Common myeloid progenitor, CD34-positive (primary cell): ENCODE results near the gene RACK1.

Experiments used
- CTCF ChIA-PET: fragments of 350-600 bp; sonication (Branson Sonifier 250); formaldehyde crosslinking; loops from one replicate; lab custom pipeline; 2021; ENCODE audit warnings: antibody characterized with exemption; lab: Charles Lee
- POLR2A ChIA-PET: fragments of 350-600 bp; sonication (Branson Sonifier 250); formaldehyde crosslinking; loops from one replicate; lab custom pipeline; 2021; ENCODE audit warnings: antibody characterized with exemption; lab: Charles Lee
- DNase-seq, 3 donors: peaks; one replicate each; pipeline versions ENCODE4 v3.0.0 to v3.0.0-alpha.2; 2013
- H3K27ac ChIP-seq, 2 experiments: 1 replicate in 1 of 2; 2 replicates in 1 of 2; pipeline ENCODE4 v1.7.0; 2013; ENCODE audit warnings: inconsistent platforms in 2 of 2, low read length in 2 of 2, mild to moderate bottlenecking in 2 of 2, low read depth in 1 of 2, moderate library complexity in 1 of 2; ENCODE audit not compliant: severe bottlenecking in 2 of 2, insufficient read depth in 1 of 2, poor library complexity in 1 of 2
- H3K27me3 ChIP-seq, 5 experiments: replicated peaks in 2 of 5; 1 replicate in 3 of 5; 2 replicates in 2 of 5; pipeline versions ENCODE4 v1.6.1 to v1.7.0; 2013; ENCODE audit warnings: low read length in 4 of 5, mild to moderate bottlenecking in 2 of 5, moderate library complexity in 2 of 5, inconsistent platforms in 1 of 5; ENCODE audit not compliant: insufficient read depth in 5 of 5, control insufficient read depth in 4 of 5
- H3K36me3 ChIP-seq, 4 experiments: 1 replicate in 2 of 4; 2 replicates in 2 of 4; pipeline versions ENCODE4 v1.6.1 to v1.7.0; 2013; ENCODE audit warnings: low read length in 3 of 4, control low read depth in 1 of 4, mild to moderate bottlenecking in 1 of 4; ENCODE audit not compliant: control insufficient read depth in 4 of 4, insufficient read depth in 4 of 4
- H3K4me1 ChIP-seq, 4 experiments: 1 replicate in 3 of 4; 2 replicates in 1 of 4; pipeline versions ENCODE4 v1.6.1 to v1.7.1; 2013; ENCODE audit warnings: low read length in 3 of 4, mild to moderate bottlenecking in 3 of 4, control low read depth in 1 of 4, inconsistent platforms in 1 of 4, moderate library complexity in 1 of 4; ENCODE audit not compliant: control insufficient read depth in 4 of 4, insufficient read depth in 4 of 4; ENCODE audit errors: control extremely low read depth in 1 of 4
- H3K4me3 ChIP-seq, 7 experiments: 1 replicate in 4 of 7; 2 replicates in 3 of 7; pipeline versions ENCODE4 v1.5.1 to v1.7.0; 2013; ENCODE audit warnings: mild to moderate bottlenecking in 7 of 7, low read length in 6 of 7, moderate library complexity in 6 of 7, inconsistent platforms in 2 of 7, low read depth in 2 of 7, control low read depth in 1 of 7; ENCODE audit not compliant: insufficient read depth in 4 of 7, control insufficient read depth in 1 of 7; ENCODE audit errors: extremely low read depth in 1 of 7
- H3K9me3 ChIP-seq, 5 experiments: 1 replicate in 4 of 5; 2 replicates in 1 of 5; pipeline versions ENCODE4 v1.6.1 to v1.7.1; 2013; ENCODE audit warnings: low read length in 4 of 5, mild to moderate bottlenecking in 2 of 5, inconsistent platforms in 1 of 5, low read depth in 1 of 5, moderate library complexity in 1 of 5; ENCODE audit not compliant: control insufficient read depth in 4 of 5, insufficient read depth in 2 of 5; ENCODE audit errors: control extremely low read depth in 1 of 5
- WGBS: methylation state at CpG from one replicate; pipeline ENCODE4 v1.1.5; 2013; ENCODE audit not compliant: insufficient coverage; 5-methylcytosine and 5-hydroxymethylcytosine counted together

The RACK1 gene

GRCh38 chr5:181207960-181208253, 35.8 kb downstream of the RACK1 start:
- POLR2A ChIA-PET = interaction anchor here (1.4 to 3.0 kb wide), 3 partner anchors 9 to 19 kb away, joined by 5 to 16 read pairs (median 8); partner anchors contain the start of gene TRIM41
- no peak for DNase-seq
- H3K36me3 ChIP-seq = no peaks in the 10 kb centered on the region
- H3K27me3 ChIP-seq = peaks cover 0 to 32% (median 10%) of the 10 kb centered on the region in 5 experiments
- H3K9me3 ChIP-seq = no peaks in the 10 kb centered on the region
- peak overlapping the region in 3 of 7 experiments; percentile 65 to 83 (median 74) for H3K4me3 ChIP-seq
- WGBS = 70% methylated on average over 2 of the region's 3 CpGs
- CTCF ChIA-PET = interaction anchor here (0.8 to 7.2 kb wide), 7 partner anchors 9 to 44 kb away, joined by 3 to 105 read pairs (median 7); partner anchors contain the start of gene TRIM41
- no peak overlapping the region for H3K27ac ChIP-seq
- H3K4me1 ChIP-seq = peaks cover 1 to 41% (median 34%) of the 10 kb centered on the region in 4 experiments

GRCh38 chr5:181207214-181207959, 36.3 kb downstream of the RACK1 start:
- peak; percentile 86 to 92 (median 91) for DNase-seq
- H3K4me1 ChIP-seq = peaks cover 1 to 41% (median 34%) of the 10 kb centered on the region in 4 experiments
- CTCF ChIA-PET = interaction anchor here (0.8 to 7.2 kb wide), 6 partner anchors 9 to 44 kb away, joined by 3 to 105 read pairs (median 7); partner anchors contain the start of gene TRIM41
- H3K9me3 ChIP-seq = no peaks in the 10 kb centered on the region
- peaks cover 0 to 34% (median 11%) of the 10 kb centered on the region in 5 experiments for H3K27me3 ChIP-seq
- no peaks in the 10 kb centered on the region for H3K36me3 ChIP-seq
- peak overlapping the region in 1 of 2 experiments; percentile 60 for H3K27ac ChIP-seq
- peak overlapping the region; percentile 38 to 83 (median 73) for H3K4me3 ChIP-seq
- POLR2A ChIA-PET = interaction anchor here (0.6 to 3.0 kb wide), 5 partner anchors 9 to 19 kb away, joined by 4 to 16 read pairs (median 6); partner anchors contain the start of gene TRIM41
- 0% methylated on average over 24 of the region's 36 CpGs for WGBS

GRCh38 chr5:181205761-181206649, 37.7 kb downstream of the RACK1 start:
- H3K36me3 ChIP-seq = no peaks in the 10 kb centered on the region
- ChIA-PET POLR2A (interaction anchor here (0.6 to 3.0 kb wide), 6 partner anchors 11 to 20 kb away, joined by 3 to 16 read pairs (median 6); partner anchors contain the start of gene TRIM41), CTCF (interaction anchor here (1.1 to 7.2 kb wide), 6 partner anchors 9 to 33 kb away, joined by 5 to 105 read pairs (median 7); partner anchors contain the start of gene TRIM41)
- H3K27me3 ChIP-seq = peaks cover 0 to 43% (median 13%) of the 10 kb centered on the region in 5 experiments
- H3K4me3 ChIP-seq = peak overlapping the region; percentile 44 to 83 (median 73)
- H3K4me1 ChIP-seq = peaks cover 1 to 41% (median 34%) of the 10 kb centered on the region in 4 experiments
- DNase-seq = peak in 1 of 3 donors; percentile 63
- WGBS = under 1% methylated on average over 36 of the region's 37 CpGs
- no peak overlapping the region for H3K27ac ChIP-seq
- H3K9me3 ChIP-seq = no peaks in the 10 kb centered on the region

GRCh38 chr5:181204826-181205760, 38.6 kb downstream of the RACK1 start, which contains the start of gene TRIM7:
TSS of gene TRIM7 (minus strand) at chr5:181205196. CDS start at chr5:181205110, 86 bp downstream.
- ChIA-PET CTCF (interaction anchor here (2.4 to 7.2 kb wide), 2 partner anchors 14 to 20 kb away, joined by 9 to 105 read pairs; no protein-coding TSS in a partner anchor), POLR2A (interaction anchor here (0.6 to 2.4 kb wide), 6 partner anchors 13 to 37 kb away, joined by 3 to 10 read pairs (median 4); no protein-coding TSS in a partner anchor)
- DNase-seq = no peak
- Histone ChIP-seq H3K4me3 (peak within 1 kb of the TSS; percentile 39 to 83 (median 73)), H3K27me3 (peaks cover 0 to 49% (median 15%) of the 10 kb centered on the region in 5 experiments), H3K9me3 (no peaks in the 10 kb centered on the region), H3K27ac (no peak within 1 kb of the TSS), H3K36me3 (no peaks in the 10 kb centered on the region), H3K4me1 (peaks cover 1 to 41% (median 34%) of the 10 kb centered on the region in 4 experiments)
- under 1% methylated on average over 84 of the region's 94 CpGs for WGBS

GRCh38 chr5:181204113-181204825, 39.4 kb downstream of the RACK1 start:
- peak in 1 of 3 donors; percentile 59 for DNase-seq
- WGBS = 2% methylated on average over 57 of the region's 67 CpGs
- H3K9me3 ChIP-seq = no peaks in the 10 kb centered on the region
- H3K27me3 ChIP-seq = peaks cover 0 to 50% (median 20%) of the 10 kb centered on the region in 5 experiments
- H3K4me3 ChIP-seq = peak overlapping the region; percentile 39 to 83 (median 73)
- peaks cover 1 to 41% (median 34%) of the 10 kb centered on the region in 4 experiments for H3K4me1 ChIP-seq
- ChIA-PET POLR2A (interaction anchor here (0.5 to 2.4 kb wide), 4 partner anchors 13 to 16 kb away, joined by 3 to 10 read pairs (median 4); no protein-coding TSS in a partner anchor), CTCF (interaction anchor here (1.4 to 7.2 kb wide), 3 partner anchors 14 to 34 kb away, joined by 3 to 105 read pairs (median 9); no protein-coding TSS in a partner anchor)
- H3K27ac ChIP-seq = no peak overlapping the region
- H3K36me3 ChIP-seq = no peaks in the 10 kb centered on the region
